LNCaP clone FGC (cell line): Measurements from ENCODE around the gene IRGC.

Experiments used
- DNase-seq: peaks from one replicate; pipeline ENCODE4 v3.0.0-alpha.2; 2011; ENCODE audit warnings: low read depth
- H3K4me3 ChIP-seq: 2 replicates; pipeline ENCODE4 v1.5.1; 2011; ENCODE audit warnings: mild to moderate bottlenecking, low read depth, low read length, control low read depth
- CTCF ChIP-seq: IDR thresholded peaks from 2 replicates; pipeline ENCODE4 v1.5.1; 2012; ENCODE audit warnings: mild to moderate bottlenecking; ENCODE audit not compliant: control insufficient read depth, insufficient read depth; ENCODE audit errors: extremely low read depth

Gene IRGC

GRCh38 chr19:43751466-43752220, 35.8 kb downstream of the IRGC start:
- H3K4me3 ChIP-seq: no peak overlapping the region
- DNase-seq: no peak
- TF ChIP-seq CTCF: no peak

GRCh38 chr19:43752287-43752875, 36.5 kb downstream of the IRGC start:
- H3K4me3 ChIP-seq: no peak overlapping the region
- no peak for DNase-seq
- TF ChIP-seq CTCF: no peak

GRCh38 chr19:43754253-43754502, 38.3 kb downstream of the IRGC start:
- H3K4me3 ChIP-seq: peak overlapping the region; percentile 75
- no peak for TF ChIP-seq CTCF
- DNase-seq: no peak

DNA sequence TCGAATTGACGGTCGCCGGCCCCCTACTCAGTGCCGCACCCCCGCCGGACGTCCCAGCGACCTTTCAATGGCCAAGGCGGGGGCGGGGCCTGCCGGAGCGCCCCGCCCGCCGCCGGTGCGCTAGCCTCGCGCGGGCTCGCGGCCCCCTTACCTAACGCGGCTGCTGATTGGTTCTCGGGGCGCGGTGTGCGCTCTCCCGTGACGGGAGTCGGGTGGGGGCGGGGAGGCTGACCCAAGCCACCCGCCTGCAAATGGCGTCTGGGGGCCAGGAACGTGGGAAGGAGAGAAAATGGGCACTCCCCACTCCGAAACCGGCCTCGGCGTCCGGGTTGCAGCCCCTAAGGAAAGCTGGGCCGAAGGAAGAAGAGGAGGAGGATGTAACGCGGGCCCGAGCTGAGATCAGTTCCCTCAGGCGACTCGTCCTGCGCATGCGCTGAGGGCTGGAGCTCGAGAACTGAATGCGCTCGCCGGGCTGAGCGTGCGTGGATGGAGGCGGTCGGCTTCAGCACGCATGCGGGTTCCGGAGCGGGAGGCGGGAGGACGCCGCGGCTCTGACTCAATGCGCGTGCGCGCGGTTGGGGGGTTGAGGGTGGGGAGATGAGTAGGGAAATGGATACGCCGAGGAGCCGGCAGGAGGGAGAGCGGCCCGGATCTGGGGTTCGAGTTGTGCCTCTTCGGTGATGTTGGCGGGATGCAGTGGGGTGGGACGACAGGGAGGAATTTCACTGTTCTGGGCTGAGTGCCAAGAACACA, 38.8 kb downstream of the IRGC start, which contains the start of gene SMG9:
Gene SMG9, minus strand, starts transcription at position 460 of the 753 bp plus-strand sequence. CDS start 4,221 bp downstream, outside the sequence.
- peak within 1 kb of the TSS; percentile 75 for H3K4me3 ChIP-seq
- no peak for TF ChIP-seq CTCF
- peak; percentile 71 for DNase-seq

DNA sequence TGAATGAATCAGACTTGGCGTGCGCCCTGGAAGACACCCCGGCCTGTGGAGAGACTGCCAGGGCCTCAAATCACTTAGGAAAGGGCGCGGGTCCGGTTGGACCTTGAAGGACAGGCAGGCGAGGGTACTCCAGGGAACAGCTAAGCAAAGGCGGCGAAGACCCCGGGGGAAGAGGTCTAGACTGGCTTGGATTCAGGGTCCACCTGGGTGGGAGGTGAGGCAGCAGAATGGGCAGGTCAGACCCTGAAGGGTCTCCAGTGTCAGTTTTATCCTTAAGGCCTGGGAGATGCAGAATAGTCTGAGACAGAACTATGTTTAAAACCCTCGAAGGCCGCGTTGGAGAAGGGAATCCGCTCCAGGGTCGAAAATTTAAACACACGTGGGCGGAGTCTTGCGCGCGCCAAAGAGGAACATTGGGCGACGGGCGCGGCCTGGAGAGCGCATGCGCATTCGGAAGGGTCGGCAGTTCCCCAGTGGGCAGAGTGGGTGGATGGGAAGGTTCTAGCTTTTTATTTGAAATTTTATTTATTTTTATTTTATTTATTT, 39.5 kb downstream of the IRGC start:
- TF ChIP-seq CTCF: no peak
- peak overlapping the region; percentile 75 for H3K4me3 ChIP-seq
- DNase-seq: no peak

GRCh38 chr19:43759515-43759914, 43.6 kb downstream of the IRGC start:
- no peak for TF ChIP-seq CTCF
- no peak overlapping the region for H3K4me3 ChIP-seq
- no peak for DNase-seq
